Measurements from ENCODE around the gene GATB.

The GATB gene

DNA sequence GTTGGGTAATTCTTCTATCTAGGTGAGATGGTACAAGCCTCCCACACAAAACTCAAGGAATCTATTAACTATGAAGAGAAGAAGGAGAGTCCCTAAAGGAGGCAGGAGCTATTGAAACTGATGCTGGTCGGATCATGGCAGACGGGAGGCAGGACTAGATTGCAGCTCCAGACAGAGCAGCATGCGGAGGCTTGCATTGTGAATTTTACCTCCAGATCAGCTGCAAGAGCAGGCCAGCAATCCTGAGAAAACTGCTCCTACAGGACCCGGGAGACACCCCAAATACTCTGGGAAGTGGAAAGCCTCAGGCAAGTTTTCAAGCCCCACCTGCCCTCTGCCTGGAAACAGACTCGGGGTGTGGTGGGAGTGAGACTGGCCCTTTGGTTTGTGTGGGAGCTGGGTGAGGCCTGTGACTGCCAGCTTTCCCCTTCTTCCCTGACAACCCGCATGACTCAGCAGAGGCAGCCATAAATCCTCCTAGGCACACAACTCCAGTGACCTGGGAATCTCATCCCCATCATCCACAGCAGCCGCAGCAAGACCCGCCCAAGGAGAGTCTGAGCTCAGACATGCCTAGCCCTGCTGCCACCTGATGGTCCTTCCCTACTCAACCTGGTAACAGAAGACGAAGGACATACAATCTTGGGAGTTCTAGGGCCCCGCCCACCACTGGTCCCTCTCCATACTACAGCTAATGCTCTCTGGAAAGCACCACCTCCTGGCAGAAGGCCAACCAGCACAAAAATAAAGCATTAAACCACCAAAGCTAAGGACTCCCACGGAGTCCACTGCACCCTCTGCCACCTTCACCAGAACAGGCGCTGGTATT is 30.9 kb downstream of the GATB start:
- no peak for DNase-seq

DNA sequence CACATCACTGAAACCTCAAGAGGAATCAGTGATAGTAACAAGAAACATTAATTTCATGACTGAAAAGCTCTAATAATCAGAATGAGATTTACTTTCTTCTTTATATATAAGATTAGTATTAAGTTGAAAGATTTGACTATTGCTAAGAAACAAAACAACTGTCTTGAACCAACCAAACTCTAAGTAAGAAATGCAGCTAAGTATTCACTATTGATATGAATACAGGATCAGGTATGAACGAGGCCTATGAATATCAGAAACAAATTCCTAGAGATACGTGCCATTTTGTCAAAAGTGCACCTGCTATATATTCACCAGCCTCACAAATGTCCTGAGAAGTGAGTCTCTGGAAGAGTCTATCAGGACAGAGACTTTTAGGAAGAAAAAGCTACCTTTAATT is 32.1 kb downstream of the GATB start:
- DNase-seq: no peak

DNA sequence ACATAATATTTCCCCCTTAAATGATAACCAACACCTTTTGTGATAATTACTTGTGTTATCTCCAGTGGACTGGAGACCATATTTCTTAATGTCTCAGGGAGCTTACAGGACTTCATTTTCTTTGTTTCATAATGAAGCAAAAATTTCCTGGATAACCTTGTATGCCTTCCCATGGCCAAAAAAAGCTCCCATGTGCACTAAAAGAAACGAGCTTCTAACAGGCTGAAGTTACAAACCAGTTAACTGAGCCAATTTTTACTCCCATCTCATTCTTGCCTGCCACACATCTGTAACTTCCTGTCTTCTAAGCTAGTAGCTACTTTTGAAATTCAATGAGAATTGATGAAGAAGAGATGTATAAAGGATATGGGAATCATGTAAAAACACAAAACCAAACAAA is 32.8 kb downstream of the GATB start:
- DNase-seq: no peak

DNA sequence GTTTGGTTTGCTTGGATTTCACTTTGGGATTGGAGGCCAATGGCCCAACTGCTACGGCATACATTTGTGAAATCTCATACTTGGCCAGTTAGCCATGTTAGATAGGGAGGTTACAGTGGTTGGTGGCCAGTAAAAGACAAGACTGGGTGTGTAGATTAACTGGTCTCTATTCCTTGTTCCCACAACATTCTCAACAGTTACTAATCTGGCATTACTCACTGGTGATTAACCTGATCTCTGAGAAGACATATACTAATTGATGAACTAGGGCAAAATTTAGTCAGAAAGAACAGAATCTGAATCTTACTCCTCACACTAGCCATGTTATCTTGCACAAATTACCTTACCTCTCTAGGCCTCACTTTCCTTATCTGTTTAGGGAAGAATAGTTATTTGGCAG is 33.4 kb downstream of the GATB start:
- no peak for DNase-seq

DNA sequence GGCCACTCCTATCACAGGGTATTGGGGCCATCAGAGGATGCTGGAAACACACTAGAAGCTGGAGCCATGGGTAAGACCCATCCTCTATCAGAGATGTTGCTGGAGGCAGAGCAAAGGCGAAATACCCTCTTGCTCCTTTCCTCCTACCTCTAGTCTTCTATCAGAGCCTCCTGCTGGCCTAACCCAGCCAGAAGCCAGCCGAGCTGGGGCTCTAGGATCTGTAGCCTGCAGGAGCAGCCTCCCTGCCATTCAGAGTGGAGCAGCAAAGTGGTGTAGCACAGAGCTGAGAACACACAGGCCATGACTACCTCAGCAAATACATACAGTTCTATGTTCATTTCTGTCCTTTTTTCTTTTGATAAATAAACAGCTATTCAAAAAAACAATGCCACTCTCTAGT is 35.7 kb downstream of the GATB start:
- no peak for DNase-seq

DNA sequence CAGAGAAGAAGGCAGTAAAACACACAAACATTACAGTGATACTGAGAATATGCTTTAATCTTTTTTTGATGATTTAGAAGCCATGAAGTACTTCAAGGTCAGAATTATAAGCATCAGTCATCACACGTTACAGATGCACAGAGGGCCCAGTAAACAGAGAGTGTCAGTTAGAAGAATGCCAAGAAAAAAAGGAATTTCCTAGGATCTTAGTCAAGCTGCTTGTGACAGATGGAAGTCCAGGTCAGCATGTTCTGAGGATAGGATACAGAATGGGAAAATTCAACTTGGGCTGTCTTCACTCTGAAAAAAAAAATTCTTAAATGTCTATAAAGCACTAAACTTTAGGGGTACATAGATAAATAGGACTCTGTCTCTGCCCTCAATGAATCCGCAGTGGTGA is 38.9 kb downstream of the GATB start:
- DNase-seq: no peak

DNA sequence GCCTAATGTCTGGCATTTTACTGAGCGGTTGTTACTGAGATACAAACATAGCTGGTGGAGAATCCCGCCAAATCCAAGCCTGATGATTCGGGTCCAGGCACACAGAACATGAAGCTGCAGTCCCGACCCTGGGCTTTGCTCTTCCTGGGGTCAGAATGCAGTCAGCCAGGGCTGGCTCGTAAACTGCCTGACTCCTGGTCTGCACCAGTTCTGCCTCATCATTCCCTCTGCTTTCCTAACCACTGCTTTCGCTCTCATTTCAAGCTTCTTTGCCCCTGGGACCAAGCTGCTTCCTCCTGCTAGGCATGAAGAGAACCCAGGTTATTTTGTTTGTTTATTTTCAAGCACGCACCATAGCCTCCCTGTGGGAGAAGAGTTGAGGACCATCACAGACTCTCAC is 39.3 kb downstream of the GATB start:
- no peak for DNase-seq

DNA sequence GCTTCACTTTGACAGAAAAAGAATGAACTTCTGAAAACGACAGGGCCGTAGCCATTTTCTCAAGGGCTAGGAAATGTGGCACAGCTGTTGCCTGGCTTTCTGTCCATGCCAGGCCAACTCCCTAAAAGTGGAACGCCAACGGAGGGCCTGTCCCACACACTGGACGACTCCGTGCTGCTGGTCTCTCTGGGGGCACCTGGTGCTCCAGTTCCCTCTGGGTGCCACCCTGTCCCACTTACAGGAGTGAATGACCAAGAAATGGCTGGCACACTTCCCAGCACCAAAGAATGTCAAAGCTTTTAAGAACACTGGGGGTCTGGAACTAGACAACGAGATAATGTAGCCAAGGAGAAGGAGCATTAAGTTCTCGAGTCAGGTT is 40.9 kb downstream of the GATB start:
- DNase-seq: no peak

DNA sequence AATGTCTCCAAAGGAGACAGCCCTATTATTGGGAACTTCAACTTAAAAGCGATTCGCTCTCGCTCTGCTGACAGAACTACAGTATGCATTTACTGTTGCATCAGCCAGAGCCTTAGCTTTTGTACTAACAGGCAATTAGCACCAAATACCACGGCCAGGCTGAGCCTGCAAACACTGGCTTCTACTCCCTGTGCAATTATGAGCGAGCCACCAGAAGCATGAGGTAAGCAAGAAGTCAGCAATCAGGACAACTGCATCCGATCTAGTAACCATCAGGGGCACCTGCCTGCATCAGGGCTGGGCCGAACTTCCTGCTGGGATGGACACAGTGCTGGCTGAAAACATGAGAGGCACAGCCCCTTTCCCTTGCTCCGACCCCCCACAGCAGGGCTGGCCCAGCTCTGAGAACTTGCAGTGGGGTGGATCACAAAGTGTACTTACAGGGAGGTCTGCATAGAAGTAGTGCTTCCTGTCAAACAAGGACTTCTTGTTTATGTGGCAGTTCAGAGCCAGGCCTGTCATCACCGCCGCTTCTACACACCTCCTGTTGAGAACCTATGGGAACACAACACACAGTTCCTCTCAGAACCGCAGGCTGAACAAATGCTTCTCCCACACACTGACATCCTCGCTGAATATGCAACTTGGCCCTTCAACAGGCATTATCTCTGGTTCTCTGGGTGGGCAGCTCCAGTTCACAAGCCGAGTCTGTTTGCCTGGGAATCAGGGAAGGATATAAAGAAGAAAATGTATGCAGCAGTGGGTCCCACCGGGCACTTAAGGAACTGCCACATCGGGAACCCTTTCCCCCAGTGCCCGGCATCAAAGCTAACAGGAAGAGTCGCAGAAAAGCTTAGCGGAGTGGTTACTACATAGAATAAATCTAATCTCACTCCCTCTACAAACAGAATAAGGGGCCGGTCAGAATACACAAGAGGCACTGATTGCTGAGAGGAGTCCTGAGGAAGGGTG is 41.5 kb downstream of the GATB start:
- no peak for DNase-seq

DNA sequence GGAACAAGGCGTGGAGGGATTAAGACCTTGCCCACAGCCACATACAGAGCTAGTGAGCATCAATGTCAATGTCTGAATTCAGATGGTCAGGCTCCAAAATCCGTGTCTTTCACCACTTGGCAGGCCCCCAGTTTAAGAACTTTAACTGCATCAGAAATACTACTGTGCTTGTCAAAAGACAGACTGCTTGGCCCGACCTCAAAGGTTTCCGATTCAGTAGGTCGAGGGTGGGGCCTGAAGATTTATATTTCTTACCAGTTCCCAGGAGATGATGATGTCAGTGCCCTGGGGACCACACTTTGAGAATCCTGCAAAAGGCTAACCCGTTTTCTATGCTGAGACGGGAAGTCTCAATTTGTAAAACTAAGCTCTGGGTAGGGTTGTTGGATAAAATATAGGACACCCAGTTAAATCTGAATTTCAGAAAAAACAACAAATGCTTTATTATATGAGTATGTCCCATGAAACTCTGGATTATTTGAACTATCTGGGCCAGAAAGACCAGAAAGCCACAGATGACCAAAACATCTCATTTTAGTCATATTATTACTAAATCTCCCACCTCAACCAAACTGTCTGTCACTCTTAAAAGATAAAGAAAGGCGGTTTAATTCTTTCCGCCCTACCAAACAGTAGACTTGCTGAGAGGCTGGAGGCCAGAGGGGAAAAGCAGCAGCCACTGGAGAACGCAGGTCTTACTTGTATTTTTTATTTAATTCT is 42.7 kb downstream of the GATB start:
- no peak for DNase-seq

DNA sequence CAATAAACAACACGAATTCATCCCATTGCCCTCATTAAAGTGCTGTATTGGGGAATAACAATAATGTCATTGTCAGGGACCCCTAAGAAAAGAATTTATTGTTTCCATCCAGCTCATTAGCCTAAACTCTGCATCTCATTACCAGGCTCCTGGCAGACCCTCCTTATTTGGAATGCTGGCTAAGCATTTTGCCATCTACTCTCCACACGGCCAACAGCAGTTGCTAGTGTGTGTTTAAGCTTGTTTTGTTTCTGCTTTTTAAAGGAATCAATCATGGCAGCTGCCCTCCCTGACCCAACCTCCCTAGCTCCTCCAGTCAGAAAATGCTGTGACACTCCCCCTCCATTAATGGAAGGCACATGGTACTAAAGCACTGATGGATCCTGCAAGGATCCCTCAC is 43.5 kb downstream of the GATB start:
- no peak for DNase-seq

DNA sequence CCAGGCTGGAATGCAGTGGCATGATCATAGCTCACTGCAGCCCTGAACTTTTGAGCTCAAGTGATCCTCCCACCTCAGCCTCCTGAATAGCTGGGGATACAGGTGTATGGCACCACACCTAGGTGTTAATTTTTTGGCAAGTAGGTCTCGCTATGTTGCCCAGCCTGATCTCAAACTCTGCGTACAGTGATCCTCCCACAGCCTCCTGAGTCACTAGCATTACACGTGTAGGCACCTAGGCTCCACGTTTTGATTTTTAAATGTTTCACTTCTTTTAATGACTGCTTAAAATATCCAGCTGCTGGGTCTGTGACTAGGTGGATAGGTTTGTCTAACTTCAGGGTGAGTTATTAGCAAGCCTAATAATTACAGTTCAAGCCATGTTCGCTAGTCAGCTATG is 44.5 kb downstream of the GATB start:
- DNase-seq: no peak

DNA sequence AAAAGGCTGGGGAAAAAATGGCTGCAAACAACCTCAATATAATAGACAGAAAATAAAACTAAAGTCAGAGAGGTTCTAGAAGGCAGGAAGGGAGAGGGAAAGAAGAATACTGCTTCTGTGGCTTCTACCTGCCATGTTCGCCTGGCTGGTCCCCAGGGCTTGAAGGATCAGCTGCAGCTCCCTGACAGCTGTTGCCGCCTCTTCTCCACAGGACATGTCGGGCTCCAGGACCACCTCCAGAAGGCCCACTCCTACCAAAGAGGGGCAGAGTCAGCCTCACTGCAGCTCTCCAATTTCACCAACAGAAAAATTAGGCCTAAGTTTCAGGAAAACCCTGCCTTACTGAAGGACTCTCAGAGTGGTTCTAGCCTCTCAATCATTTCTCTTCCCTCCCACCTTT is 44.9 kb downstream of the GATB start:
- DNase-seq: no peak

DNA sequence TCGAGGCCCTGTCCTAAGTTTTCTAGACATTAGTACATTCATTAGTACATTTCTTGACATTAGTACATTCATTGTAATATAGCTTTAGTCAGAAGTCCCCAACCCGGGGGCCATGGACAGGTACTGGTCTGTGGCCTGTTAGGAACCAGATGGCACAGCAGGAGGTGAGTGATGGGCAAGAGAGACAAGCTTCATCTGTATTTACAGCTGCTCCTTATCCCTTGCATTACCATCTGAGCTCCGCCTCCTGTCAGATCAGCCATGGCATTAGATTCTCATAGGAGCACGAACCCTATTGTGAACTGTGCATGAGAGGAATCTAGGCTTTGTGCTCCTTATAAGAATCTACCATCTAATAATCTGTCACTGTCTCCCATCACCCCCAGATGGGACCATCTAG is 48.0 kb downstream of the GATB start:
- DNase-seq: no peak

DNA sequence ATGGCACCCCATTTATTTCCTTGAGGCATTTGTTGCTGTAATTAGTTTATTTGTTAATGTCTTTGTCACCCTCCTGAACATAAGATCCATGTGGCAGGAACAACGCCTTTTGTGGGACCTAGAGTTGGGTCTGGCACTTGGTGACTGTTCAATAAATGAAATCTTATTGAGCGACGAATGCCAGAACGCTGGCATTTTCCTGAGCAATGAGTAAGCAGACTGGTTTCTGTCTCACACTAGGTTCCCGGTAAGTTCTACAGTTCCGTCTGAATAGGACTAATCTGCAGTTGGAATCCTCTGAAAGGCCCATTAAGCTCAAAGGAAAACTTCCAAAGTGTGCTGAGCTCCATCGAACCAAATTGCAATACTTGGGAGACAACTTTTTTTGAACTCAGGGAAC is 49.2 kb downstream of the GATB start:
- DNase-seq: no peak

DNA sequence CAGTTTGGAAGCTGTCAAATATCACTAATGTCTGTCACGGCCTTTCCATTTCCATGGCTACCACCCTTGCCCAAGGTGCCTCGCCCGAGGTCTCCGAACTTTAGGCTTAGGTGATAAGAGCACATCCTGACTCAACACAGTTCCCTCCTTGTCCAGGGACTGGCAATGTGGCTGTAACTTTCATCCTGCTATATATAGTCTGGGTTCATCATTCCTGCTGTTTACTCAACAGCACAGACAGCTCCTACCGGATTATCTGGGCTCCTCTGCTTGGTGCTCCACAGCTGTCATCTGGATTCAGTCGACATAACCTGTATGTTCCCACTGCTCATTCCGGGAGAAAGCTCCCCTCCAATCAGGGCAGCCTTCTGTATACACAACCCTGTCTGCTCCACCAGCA is 51.2 kb downstream of the GATB start:
- DNase-seq: no peak

DNA sequence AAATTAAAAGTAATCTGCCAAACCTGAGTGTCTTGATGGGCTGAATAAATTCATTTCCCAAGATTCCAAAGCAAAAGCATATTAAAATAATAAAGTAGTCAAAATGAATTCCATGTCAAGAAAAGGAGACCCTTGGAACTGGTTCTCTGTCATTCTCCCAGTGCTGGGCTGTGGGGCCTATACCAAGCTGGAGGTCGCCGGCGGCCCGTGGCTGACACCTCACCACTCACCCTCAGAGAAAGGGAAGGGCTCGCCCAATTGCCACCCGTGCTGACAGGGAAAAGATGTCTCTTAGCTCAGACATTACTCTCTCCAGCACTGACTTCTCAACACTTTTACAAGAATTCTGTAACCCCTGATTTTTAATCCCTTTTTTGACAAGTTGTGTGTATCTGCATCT is 51.7 kb downstream of the GATB start:
- DNase-seq: no peak

DNA sequence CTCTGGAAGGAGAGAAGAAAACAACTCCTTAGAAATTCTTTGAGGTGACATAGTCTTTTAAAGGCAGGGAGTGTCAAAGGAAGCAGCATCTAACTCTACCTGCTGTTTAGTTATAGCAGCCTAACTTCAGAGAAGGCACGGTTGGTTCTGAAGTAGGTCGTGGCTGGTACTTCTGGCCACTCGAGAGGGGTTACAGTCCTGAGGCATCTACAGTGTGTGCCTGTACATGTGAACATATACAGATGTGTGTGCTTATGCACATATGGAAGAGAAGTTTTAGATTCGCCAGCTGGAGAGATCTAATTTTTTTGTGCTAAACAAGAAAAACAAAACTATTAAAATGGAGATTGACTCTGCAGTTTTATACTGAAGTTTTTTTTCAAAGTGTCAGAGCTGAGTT is 52.7 kb downstream of the GATB start:
- DNase-seq: no peak

DNA sequence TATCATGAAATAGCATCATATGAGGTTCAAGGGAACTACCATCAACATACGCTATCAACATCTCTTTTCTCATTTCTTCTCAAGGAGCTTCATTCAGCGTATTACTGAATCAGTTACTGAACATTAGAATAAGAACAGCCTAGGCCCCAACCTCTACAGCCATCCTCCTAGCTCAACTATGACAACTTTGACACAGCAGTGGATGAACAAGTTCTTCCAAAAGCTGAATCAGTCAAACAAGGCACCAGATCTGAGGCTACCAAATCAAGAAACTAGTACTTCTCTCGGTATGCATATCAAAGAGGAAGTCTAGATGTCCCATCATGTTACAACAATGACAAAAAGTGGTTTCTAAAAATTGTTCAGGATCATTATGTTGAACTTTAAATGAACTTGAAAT is 57.4 kb downstream of the GATB start:
- DNase-seq: no peak

DNA sequence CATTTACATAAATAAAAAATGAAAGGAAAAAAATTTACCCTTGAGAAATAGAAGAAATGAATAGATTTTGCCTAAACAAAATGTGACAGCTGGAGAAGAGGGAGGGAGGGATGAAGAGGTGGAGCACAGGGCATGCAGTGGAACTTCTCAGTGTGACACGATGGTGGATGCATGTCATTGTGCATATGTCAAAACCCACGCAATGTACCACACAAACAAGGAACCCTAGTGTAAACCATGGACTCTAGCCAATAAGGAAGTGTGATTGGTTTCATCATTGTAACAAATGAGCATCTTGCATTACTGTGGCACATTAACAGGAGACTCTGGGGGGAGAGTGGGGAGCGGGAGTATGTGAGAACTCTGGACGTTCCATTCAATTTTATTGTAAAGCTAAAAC is 58.6 kb downstream of the GATB start:
- no peak for DNase-seq

DNA sequence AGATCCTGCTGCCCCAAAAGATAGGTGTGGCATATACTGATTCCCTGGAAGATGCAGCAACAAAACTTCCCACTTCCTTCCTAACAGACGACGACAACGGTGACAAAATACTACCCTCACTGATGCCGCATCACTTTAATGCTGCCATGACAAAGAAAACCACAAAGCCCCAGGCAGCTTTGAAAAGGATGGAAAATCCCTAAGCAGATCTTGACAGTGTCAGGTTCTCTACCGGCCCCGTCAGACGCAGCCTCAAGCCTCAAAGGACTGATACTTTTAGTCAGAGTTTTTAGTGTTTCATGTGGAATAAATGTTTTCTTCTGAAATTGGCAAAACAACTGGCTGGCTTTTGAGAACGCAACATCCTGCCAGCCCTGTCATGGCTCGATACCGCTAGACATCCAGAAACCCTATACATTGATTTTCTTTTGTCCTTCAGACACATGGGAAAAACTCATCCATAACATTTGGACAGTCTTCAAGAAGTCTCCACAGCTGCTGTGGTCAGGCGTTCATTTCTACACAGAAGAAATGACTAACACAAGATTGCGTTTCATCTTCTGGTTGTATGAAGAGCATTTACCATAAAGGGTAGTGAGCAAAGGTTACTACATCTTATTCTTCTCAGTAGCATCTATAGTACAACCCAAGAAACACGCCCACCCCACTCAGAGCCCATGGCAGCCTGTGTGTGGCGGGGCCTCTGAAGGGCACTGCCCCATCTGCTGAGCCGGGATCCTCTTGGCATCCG is 60.1 kb downstream of the GATB start:
- DNase-seq: no peak

DNA sequence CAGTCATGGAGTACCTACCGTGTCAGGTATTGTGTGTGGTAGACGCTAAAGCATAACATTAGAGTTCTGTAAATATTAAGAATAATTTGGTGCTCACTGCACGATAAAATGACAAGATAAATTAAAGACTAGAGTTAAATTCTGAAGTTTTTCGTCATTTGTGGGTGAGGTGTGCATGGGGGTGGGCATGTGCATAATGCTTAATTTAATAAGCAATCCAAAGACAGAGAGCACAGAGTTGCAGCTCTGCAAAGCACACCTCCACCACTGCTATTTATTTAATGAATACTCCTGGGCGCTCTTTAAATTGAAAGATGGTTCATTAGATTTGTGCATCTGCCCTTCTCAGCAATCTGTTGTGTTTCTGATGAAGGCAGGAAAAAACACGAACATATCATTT is 62.6 kb downstream of the GATB start:
- DNase-seq: no peak

All from NCI-H1930 (cell line).